Fibroblast of peridontal ligament (primary cell): ENCODE data around the gene JAKMIP3.
A peak's percentile ranks its signal among the peaks of the same experiment; 100 is the strongest.

Experiments
- DNase-seq: peaks from one replicate; pipeline ENCODE4 v3.0.0-alpha.2; 2010; ENCODE audit errors: extremely low read depth

JAKMIP3 gene

DNA sequence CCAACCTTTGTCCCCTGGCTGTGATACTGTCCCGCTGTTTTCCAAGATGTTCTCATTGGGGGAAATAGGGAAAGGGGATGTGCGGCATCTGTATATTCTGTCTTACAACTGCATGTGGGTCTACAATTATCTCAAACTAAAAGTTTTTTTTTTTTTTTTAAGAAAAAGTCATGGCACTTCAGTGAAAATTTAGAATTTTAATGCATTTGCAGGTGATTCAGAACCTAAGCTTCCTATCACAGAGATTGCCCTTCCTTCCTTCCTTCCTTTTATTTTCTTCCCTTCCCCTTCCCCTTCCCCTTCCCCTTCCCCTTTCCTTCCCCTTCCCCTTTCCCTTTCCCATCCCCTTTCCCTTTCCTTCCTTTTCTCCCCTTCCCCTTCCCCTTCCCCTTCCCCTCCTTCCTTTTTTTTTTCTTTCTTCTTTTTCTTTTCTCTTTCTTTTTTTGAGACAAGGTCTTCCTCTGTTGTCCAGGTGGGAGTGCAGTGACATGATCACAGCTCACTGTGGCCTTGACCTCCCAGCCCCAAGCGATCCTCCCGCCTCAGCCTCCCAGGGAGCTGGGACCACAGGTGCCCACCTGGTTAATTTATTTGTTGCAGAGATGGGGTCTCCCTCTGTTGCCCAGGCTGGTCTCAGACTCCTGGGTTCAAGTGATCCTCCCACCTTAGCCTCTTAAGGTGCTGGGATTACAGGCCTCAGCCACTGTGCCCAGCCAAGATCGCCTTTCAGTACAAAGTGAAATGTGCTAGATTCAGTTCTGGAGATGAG lies 32.0 kb downstream of the JAKMIP3 start:
- no peak for DNase-seq

GRCh38 chr10:132098539-132099388 lies 33.0 kb downstream of the JAKMIP3 start:
- DNase-seq, result no peak

DNA sequence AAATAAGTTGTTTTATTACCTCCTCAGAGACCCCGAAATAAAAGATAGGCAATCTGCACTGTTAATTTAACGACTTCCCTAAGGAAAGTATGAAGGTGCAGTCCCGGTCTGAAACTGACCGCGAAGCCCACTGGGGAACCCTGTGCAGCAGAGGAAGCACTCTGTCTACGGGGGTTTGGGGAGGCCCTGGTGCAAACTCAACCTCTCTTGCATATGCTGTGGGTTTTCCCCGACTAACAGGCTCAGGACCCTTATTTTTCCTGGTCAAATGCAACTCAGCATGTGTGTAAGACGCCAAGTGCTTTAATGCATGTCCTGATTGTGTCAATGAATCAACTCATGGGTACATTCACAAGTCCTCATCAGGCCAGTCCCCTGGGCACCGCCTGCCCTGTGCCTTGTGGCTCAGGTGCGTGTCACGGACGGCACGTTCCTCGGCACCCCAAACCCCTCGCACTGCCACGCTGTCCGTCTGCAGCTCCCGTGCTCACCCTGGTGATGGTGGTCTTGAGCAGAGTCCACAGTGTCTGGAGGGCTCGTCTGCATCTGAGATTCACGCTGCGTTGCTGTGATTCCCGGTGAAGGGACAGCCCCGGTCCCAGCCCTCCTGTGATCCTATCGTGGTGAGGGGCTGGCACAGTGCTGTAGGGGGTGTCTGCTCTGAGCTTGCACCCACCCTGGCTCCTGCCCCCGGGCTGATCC lies 33.8 kb downstream of the JAKMIP3 start:
- DNase-seq, result no peak

DNA sequence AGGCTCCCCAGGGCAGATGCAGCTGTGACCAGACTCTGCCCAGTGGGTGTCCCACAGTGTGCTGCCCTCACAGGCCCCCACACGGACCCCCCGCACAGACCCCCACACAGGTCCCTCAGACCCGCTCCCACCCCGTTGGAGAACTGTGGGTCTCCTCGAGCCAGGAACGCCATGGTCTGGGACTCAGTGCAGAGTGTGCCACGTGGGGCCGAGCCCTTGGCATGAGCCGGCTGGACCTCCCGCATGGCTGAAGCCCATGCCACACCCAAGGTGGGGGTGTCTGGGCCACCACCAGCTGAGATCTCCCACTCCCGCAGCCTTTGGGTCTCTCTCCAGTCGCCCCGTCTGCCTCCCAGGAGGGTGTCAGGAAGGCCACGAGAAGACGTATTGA lies 34.3 kb downstream of the JAKMIP3 start:
- no peak for DNase-seq

DNA sequence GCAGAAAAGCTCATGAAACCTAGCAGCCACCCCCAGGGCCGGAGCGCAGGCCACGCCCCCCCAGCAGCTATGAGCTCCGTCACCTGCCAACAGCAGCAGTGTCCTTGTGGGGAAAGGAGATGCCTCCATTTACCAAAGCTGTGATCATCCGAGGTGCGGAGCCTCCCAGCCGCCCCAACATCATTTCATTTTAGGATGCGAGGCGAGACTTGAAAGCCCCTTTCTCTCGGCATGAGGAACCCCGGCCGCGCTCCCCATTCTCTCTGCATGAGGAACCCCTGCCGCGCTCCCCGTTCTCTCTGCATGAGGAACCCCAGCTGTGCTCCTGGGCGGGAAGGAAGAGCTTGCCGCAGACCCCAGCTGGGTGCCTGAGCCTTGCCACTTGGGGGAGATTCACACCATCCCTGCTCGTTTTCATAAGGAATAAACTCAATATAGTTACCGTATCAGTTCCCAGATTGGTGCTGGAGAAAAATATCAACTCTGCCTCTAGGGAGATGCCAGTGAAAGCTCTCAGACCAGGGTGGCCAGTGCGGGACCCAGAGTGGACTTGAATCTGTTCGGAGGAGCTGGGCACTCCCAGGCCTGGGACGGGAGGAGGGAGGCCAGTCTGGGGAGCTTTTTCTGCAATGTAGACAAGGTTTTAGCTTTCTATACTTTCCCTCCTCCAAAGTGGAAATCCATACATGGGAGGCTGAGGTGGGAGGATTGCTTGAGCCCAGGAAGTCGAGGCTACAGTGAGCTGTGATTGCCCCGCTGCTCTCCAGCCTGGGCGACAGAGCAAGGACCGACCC lies 35.0 kb downstream of the JAKMIP3 start:
- DNase-seq, result no peak

GRCh38 chr10:132101529-132101928 lies 35.8 kb downstream of the JAKMIP3 start:
- no peak for DNase-seq

- no peak for DNase-seq
Measured at GRCh38 chr10:132102071-132102716, 36.4 kb downstream of the JAKMIP3 start.

DNA sequence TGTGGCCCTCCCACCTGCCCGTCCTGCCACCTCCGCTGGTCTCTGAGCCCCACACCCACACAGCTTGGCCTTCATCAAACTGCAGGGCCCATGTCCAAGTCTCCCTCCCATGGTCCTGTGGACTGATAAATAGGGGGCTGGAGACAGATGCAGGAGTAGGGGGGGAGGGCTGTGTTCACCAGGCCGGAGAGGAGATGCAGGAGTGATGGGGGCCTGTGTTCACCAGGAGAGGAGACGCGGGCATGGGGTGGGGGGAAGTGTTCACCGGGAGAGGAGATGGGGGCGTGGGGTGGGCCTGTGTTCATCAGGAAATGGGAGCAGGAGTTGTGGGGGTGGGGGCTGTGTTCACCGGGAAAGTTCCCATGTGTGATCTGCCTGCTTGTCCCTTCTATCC lies 37.0 kb downstream of the JAKMIP3 start:
- DNase-seq, result no peak

GRCh38 chr10:132103116-132103910 lies 37.6 kb downstream of the JAKMIP3 start:
- no peak for DNase-seq

DNA sequence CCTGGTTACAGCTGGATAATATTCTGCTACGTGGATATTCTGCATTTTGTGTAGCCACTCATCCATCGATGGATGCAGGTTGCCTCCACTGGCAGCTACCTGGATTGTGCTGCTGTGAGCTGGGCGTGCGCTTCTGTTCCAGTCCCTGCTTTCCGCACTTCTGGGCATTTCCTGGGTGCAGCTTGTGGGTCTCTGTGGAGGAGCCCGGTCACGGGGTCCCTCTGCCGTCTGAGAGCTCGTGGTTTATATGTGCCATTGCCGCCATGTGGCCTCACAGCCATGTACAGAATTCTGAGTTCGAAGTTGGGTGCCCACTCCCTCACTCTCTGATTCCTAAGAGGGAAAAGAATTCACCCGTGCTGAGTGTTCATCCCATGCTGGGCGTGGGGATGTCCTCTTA lies 38.3 kb downstream of the JAKMIP3 start:
- DNase-seq, result no peak

- DNase-seq, result no peak
Measured at GRCh38 chr10:132104471-132105301, 38.9 kb downstream of the JAKMIP3 start.

DNA sequence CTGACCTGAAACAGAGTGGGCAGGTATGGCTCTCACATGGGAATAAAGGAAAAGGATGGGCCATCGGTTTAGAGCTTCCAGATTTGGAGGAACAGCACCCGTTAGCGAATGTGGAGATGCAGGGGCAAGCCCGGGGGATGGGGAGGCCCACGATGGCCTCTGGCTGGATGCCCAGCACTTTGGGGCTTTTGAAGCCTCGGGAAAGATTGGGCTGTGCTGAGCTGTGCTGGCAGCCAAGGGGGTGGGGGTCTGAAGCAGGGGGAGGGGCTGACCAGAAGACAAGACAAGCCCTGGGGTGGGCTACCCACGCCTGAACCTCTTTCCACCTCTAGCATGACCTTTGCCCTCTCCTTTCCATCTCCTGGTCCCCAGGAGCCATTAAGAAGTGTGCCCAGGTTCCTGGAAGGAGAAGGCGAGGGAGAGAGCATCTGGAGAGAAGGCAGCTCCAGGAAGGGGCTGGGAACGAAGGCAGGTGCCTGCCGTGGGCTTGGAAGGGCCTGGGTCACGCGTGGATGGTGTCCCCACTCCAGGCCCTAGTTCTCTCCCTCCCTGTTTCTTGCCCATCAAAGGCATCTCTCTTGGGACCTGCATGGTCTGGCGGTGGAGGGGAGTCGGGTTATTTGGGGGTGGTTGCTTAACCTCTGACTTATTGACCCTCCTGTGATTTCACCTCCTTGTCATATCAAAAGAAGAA lies 39.7 kb downstream of the JAKMIP3 start:
- no peak for DNase-seq

DNA sequence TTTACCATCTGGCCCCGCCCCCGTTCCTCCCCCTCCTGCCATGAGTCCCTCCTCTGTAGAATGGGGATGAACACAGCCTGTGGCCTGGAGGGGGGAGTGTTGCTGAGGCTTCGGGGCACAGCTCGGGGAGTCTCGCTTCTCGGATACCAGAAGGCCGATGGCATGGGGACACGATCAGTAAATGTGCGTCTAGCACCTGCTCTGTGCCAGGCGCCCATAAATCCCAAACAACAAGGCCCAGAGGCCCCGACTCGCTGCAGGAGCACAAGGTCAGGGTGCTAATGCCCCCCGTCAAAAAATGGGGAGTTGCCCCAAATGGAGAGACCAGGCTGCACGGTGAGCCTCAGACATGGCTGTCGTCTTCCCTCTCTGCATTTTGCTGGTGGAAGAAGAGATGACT lies 40.7 kb downstream of the JAKMIP3 start:
- DNase-seq, result no peak

DNA sequence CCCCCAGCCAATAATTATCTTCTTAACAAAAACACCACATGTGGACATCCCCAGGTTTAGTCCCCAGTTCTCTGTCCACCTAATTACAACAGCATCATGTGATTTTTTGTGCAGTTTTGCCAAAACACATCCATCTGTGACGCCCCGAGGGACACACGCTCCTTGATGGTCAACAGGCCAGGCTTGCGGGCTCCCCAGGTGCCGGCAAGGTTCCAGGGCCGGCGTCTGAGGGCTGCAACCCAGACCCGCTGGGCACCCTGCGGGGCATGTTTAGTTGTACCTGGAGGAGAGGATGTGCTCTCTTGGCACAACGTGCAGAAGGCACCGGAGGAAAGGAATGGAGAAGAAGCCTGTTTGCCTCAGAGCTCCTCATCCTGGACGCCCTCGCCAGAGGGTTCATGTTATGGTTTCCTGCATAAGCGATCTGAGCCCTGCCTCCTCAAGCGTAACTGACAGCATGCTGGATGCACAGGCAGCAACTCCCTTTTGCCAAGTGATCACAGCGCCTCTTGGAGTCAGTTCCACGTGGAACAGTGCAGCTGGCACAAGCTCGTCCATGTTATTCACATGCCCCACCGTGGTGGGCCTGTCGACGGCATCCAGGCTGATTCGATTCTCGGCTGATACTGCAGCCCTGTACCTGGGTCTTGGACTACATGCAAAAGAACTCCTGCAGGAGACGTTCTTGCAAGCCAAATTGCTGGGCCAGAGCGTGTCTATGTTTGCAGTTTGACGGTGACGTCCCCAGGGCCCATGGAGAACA lies 41.6 kb downstream of the JAKMIP3 start:
- DNase-seq, result no peak

DNA sequence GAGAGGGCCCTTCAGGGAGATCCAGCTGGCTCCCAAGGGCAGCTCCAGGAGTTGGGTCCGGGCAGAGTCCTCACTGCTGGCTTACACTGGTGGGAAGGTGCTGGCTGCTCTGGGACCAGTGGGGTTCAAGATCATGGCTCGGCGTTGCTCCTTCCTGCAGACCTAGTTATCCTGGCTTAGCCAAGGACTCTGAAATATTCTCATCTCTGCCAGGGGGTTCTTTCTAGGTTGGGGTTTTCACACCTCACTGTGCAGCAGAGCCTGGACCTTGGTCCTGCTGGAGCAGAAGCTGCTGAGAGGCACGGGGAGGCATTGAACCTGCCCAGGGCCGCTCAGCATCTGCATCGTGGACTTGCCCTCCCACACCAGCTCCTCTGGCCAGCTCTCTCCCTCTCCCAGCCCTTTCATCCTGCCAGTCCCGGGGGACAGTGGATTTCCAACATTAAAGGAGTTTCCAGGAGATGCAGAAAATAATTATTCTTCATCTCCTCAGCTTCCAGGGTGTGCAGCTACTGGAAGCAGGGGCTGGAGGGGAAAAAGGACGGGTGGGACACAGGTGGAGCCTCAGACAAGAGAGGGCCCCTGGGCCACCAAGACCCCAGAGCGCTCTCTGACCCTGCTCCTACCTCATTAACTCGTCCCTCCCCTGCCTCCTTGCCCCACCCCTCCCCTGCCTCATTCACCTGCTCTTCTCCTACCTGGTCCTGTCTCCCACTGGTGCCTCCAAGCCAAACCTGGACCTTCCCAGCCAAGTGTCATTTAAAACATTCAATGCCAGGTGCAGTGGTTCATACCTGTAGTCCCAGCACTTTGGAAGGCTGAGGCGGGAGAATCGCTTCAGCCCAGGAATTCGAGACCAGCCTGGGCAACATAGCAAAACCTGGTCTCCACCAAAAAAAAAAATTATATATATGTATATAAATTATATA lies 42.5 kb downstream of the JAKMIP3 start:
- no peak for DNase-seq

DNA sequence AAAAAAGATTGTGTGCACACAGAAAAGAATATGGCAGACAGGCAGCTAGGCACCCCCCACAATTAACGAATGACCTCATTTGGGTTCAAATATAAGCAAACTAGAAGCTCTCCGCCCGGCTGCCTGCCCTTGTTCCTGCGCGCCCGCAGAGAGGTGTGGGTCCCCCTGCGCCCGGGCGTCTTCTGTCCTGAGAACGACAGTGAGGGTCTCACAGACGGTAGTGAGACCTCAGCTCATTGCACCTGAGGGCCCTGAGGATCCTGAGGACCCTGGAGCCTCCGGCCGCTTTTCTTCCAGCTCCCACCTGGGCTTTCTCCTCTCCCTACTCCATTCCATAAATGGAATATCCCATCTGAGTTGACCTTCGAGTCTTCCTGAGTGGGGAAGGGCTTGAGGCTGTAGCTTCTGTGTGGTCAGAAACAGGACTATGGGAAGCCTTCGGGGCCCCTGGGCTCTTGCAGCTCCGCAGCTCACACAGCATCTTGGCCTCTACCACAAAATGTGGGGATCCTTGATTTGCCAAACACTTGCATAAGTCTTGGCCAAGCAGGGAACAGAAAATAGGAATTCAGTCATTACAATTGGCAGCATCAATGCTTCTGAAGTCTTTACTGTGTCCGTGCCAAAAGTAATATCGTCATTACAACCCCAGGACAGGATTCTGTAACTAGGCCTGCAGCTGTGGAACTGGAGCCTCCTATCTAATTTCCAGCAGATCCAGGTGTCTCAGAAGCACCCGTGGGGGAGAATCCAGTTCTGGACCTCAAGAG lies 43.8 kb downstream of the JAKMIP3 start:
- peak; percentile 9 for DNase-seq
